Mesothelial cell of epicardium (in vitro differentiated cells): ENCODE measurements around the gene RANBP3. TPM values are rescaled to one million over a fixed set of nuclear protein-coding genes. Genes with fewer than 3 reads are reported as not detected.

Source experiments
- DNase-seq, 2 experiments: peaks; one replicate each; pipeline ENCODE4 v3.0.0; 2021; ENCODE audit warnings: low spot score in 2 of 2; ENCODE audit not compliant: unreplicated experiment in 2 of 2
- H3K27ac Mint-ChIP-seq: 2 replicates; pipeline ENCODE4 v1.8.0; 2021; ENCODE audit warnings: mixed read lengths
- H3K27me3 Mint-ChIP-seq: 2 replicates; pipeline ENCODE4 v1.8.0; 2021; ENCODE audit warnings: low read depth, mixed read lengths
- H3K36me3 Mint-ChIP-seq: 2 replicates; pipeline ENCODE4 v1.8.0; 2021; ENCODE audit warnings: mixed read lengths
- H3K4me1 Mint-ChIP-seq: 2 replicates; pipeline ENCODE4 v1.8.0; 2021; ENCODE audit warnings: mixed read lengths
- H3K4me3 Mint-ChIP-seq: 2 replicates; pipeline ENCODE4 v1.8.0; 2021; ENCODE audit warnings: mild to moderate bottlenecking, moderate library complexity, mixed read lengths
- H3K9me3 Mint-ChIP-seq: 2 replicates; pipeline ENCODE4 v1.8.0; 2021; ENCODE audit warnings: mixed read lengths
- total RNA-seq: library from RNA; stranded (reverse); gene quantifications from 3 replicates; pipeline ENCODE4 v1.2.1, GENCODE V29; 2021
- TF ChIP-seq, protein P1 (sequence below): fragments of 200-600 bp; sonication (generic); IDR thresholded peaks from one replicate; pipeline ENCODE4 v1.5.0; 2021; ENCODE audit warnings: antibody characterized with exemption; ENCODE audit not compliant: unreplicated experiment

The RANBP3 gene
- total RNA-seq, 1 donor from 2014 or later, result 83.3 TPM

DNA sequence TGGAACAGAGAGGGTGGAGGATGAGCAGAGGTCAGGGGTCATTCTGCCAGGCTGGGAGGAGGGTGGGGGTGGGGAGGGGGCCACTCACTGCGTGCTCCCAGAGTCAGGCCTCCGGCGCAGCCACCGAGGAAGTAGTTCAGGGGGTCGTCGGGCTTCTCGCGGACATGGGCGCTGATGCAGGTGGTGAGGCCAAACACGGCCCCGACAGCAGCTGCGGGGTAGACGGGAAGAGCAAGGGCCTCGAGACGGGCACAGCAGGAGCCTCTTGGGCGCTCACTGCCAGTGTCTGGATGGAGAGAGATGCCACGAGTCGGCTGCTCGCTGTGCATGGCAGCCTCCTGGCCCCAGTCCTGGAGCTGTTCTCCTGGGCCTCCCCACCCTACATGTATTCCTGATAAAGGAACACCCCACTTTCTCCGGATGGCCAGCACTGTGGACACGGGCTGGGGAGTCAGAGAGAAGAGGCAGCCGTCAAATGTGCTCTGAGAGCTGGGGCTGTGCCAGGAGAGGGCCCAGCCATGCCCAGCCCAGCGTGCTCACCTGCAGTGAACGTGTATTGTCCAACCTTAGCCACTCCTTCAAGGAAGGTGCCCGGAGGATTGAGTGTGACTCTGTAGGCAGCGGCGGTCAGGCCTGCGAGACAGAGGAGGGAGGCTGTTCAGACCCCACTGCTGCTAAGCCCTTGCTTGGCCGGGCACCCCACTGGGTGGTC, 81.4 kb downstream of the RANBP3 start:
- Mint-ChIP-seq H3K36me3 (peaks cover 13% of the 10 kb centered on the region), H3K27ac (no peak overlapping the region), H3K4me3 (no peak overlapping the region), H3K9me3 (no peaks in the 10 kb centered on the region), H3K27me3 (peaks cover 2% of the 10 kb centered on the region), H3K4me1 (peaks cover 9% of the 10 kb centered on the region)
- TF ChIP-seq, protein P1, sequence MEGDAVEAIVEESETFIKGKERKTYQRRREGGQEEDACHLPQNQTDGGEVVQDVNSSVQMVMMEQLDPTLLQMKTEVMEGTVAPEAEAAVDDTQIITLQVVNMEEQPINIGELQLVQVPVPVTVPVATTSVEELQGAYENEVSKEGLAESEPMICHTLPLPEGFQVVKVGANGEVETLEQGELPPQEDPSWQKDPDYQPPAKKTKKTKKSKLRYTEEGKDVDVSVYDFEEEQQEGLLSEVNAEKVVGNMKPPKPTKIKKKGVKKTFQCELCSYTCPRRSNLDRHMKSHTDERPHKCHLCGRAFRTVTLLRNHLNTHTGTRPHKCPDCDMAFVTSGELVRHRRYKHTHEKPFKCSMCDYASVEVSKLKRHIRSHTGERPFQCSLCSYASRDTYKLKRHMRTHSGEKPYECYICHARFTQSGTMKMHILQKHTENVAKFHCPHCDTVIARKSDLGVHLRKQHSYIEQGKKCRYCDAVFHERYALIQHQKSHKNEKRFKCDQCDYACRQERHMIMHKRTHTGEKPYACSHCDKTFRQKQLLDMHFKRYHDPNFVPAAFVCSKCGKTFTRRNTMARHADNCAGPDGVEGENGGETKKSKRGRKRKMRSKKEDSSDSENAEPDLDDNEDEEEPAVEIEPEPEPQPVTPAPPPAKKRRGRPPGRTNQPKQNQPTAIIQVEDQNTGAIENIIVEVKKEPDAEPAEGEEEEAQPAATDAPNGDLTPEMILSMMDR, result no peak
- DNase-seq, result no peak

DNA sequence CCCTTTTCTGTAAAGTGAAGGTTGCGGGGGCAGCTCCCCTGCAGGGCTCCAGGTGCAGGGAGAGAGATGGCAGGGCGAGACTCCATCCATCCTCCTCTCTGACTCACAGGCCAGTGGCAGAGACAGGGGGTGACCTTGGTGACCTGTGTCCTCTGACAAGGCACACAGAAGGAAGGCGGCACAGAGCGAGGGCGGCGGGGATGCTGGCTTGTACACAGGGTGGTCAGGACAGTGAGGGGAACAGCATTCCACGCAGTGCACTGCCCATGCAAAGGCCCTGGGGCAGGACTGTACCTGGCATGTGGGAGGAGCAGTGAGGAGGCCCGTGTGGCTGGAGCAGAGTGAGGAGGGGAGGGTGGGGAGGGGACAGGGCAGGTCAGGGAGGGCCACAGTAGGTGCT, 82.0 kb downstream of the RANBP3 start:
- no peaks in the 10 kb centered on the region for H3K9me3 Mint-ChIP-seq
- H3K27me3 Mint-ChIP-seq, result peaks cover 3% of the 10 kb centered on the region
- peaks cover 8% of the 10 kb centered on the region for H3K36me3 Mint-ChIP-seq
- TF ChIP-seq, protein P1, result no peak
- H3K4me3 Mint-ChIP-seq, result no peak overlapping the region
- no peak for DNase-seq
- H3K4me1 Mint-ChIP-seq, result peaks cover 4% of the 10 kb centered on the region
- no peak overlapping the region for H3K27ac Mint-ChIP-seq

DNA sequence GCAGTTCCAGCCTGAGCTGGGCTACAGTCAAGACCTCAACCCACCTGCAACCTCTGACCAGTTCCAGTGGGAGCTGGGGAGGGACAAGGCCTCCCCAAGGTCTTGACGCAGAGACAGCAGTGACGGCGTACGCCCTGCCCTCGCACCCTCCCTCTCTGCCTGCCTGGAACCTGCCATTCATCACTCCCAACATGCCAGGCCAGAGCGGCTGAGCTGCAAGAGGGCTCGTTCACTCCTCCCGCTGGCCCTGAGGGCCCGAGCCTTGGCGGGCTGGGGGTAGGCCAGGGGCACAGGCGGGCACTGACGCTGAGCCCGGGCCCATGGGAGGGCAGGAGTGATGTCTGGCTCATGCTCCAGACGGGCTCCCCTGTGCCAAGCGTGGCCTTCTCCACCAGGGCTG, 82.5 kb downstream of the RANBP3 start:
- Mint-ChIP-seq H3K4me1 (peaks cover 4% of the 10 kb centered on the region), H3K27me3 (peaks cover 3% of the 10 kb centered on the region), H3K4me3 (no peak overlapping the region), H3K9me3 (no peaks in the 10 kb centered on the region), H3K27ac (no peak overlapping the region), H3K36me3 (peaks cover 8% of the 10 kb centered on the region)
- TF ChIP-seq, protein P1, result no peak
- DNase-seq, result no peak

GRCh38 chr19:5894704-5895349, 83.1 kb downstream of the RANBP3 start:
- Mint-ChIP-seq H3K9me3 (no peaks in the 10 kb centered on the region), H3K4me1 (peaks cover 4% of the 10 kb centered on the region), H3K4me3 (no peak overlapping the region), H3K27ac (no peak overlapping the region), H3K36me3 (peaks cover 3% of the 10 kb centered on the region), H3K27me3 (peaks cover 3% of the 10 kb centered on the region)
- DNase-seq, result no peak
- TF ChIP-seq, protein P1, result no peak

- H3K4me1 Mint-ChIP-seq, result peaks cover 6% of the 10 kb centered on the region
- no peak overlapping the region for H3K27ac Mint-ChIP-seq
- H3K4me3 Mint-ChIP-seq, result no peak overlapping the region
- TF ChIP-seq, protein P1, result no peak
- H3K27me3 Mint-ChIP-seq, result peaks cover 5% of the 10 kb centered on the region
- no peaks in the 10 kb centered on the region for H3K9me3 Mint-ChIP-seq
- DNase-seq, result no peak
- H3K36me3 Mint-ChIP-seq, result peaks cover 3% of the 10 kb centered on the region
Observed at GRCh38 chr19:5893907-5894703, 83.8 kb downstream of the RANBP3 start.
